HCT116 (cell line): ENCODE results near the gene GPNMB.

Experiments used
- EZH2 ChIP-seq: fragments of 200-600 bp; sonication (generic); IDR thresholded peaks from 2 replicates; pipeline ENCODE4 v1.6.1; 2017; ENCODE audit warnings: antibody characterized with exemption, mixed run types
- EZH2phosphoT487 ChIP-seq: fragments of 200-600 bp; IDR thresholded peaks from 2 replicates; pipeline ENCODE4 v1.6.1; 2018; ENCODE audit warnings: antibody characterized with exemption, borderline replicate concordance
- POLR2A ChIP-seq: IDR thresholded peaks from 2 replicates; pipeline ENCODE4 v1.7.0; 2011; ENCODE audit warnings: borderline replicate concordance; ENCODE audit not compliant: insufficient read depth, insufficient read length; ENCODE audit errors: extremely low read depth
- POLR2AphosphoS5 ChIP-seq: IDR thresholded peaks from 2 replicates; pipeline ENCODE4 v1.6.1; 2011; ENCODE audit warnings: mild to moderate bottlenecking, low read depth, low read length, moderate library complexity
- SRF ChIP-seq: IDR thresholded peaks from 2 replicates; pipeline ENCODE4 v1.6.1; 2012; ENCODE audit warnings: low read depth
- YY1 ChIP-seq: IDR thresholded peaks from 2 replicates; pipeline ENCODE4 v1.6.1; 2011; ENCODE audit warnings: low read length, low read depth, moderate library complexity, mild to moderate bottlenecking; ENCODE audit not compliant: insufficient replicate concordance; ENCODE audit errors: extremely low read depth
- ZNF274 ChIP-seq: fragments of 200-500 bp; sonication (Bioruptor generic); IDR thresholded peaks from 2 replicates; pipeline ENCODE4 v1.6.1; 2014; ENCODE audit warnings: mild to moderate bottlenecking, low read depth, low read length, inconsistent platforms
- TF ChIP-seq, protein P1 (sequence below), 3 experiments: fragments of 200-600 bp in 1 of 3; sonication (generic) in 1 of 3; IDR thresholded peaks in 2 of 3; conservative IDR thresholded peaks in 1 of 3; 2 replicates each; pipeline ENCODE4 v1.5.1; 2012 to 2017; ENCODE audit warnings: low read depth in 2 of 3, low read length in 2 of 3, antibody characterized with exemption in 1 of 3, borderline replicate concordance in 1 of 3, control low read depth in 1 of 3, mild to moderate bottlenecking in 1 of 3, mixed read lengths in 1 of 3, mixed run types in 1 of 3, moderate library complexity in 1 of 3; ENCODE audit not compliant: insufficient read depth in 1 of 3
- TF ChIP-seq, protein P2 (sequence below): IDR thresholded peaks from 2 replicates; pipeline ENCODE4 v1.6.1; 2012

DNA sequence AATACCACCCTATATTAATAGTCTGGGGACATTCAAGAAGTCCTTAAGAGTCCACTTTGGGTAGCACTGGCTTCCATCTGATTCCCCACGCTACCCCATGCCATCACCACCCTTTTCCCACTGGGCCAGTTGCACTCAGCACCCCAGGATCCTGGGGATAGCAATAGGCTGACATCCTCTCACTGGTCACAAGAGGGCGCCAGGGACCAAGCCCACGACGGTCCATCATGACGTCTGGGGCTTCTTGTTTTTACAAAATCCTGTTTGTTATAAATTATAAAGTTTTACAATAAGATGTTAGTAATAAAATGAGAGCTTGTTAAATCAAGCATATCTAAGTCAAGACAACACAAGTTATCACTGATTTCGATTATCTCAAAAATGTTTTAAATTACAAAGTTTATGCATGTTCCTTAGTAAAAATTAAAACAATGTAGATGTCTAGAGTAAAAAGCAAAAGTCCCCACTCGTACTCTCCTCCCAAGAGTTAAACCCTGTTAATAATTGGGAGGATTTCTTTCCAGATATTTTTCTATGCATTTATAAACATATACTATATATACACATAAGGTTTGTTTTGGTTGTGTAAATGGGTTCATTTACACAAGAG is 15.4 kb downstream of the GPNMB start:
- TF ChIP-seq POLR2AphosphoS5 (no peak), EZH2 (no peak), YY1 (peak; percentile 33), SRF (no peak), EZH2phosphoT487 (no peak), ZNF274 (no peak), POLR2A (no peak)
- TF ChIP-seq, protein P1, sequence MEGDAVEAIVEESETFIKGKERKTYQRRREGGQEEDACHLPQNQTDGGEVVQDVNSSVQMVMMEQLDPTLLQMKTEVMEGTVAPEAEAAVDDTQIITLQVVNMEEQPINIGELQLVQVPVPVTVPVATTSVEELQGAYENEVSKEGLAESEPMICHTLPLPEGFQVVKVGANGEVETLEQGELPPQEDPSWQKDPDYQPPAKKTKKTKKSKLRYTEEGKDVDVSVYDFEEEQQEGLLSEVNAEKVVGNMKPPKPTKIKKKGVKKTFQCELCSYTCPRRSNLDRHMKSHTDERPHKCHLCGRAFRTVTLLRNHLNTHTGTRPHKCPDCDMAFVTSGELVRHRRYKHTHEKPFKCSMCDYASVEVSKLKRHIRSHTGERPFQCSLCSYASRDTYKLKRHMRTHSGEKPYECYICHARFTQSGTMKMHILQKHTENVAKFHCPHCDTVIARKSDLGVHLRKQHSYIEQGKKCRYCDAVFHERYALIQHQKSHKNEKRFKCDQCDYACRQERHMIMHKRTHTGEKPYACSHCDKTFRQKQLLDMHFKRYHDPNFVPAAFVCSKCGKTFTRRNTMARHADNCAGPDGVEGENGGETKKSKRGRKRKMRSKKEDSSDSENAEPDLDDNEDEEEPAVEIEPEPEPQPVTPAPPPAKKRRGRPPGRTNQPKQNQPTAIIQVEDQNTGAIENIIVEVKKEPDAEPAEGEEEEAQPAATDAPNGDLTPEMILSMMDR (IDR thresholded peaks at IDR 0.05 in 2 of 3, conservative IDR thresholded peaks at IDR 0.05 in 1 of 3; ENCODE audit: borderline replicate concordance in 1 of 3, insufficient read depth in 1 of 3, low read depth in 2 of 3, low read length in 2 of 3): peak; percentile 79 to 95 (median 83)
- TF ChIP-seq, protein P2, sequence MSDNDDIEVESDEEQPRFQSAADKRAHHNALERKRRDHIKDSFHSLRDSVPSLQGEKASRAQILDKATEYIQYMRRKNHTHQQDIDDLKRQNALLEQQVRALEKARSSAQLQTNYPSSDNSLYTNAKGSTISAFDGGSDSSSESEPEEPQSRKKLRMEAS: no peak
